Activated CD4-positive, CD25-positive, alpha-beta regulatory T cell treated with anti-CD3 and anti-CD28 coated beads, Interleukin-2, amount 50 U/mL, for 16 hours (primary cell): Measurements from ENCODE around the gene ADIPOQ.
"Not testable (repeated sequence)": the region's sequence is repeated elsewhere in the genome, so short reads cannot be mapped to it uniquely, and the experiment has no call there.

Source experiments
- DNase-seq: peaks from one replicate; pipeline ENCODE4 v3.0.0-alpha.2; 2020; ENCODE audit warnings: low read depth, low spot score

The ADIPOQ gene

DNA sequence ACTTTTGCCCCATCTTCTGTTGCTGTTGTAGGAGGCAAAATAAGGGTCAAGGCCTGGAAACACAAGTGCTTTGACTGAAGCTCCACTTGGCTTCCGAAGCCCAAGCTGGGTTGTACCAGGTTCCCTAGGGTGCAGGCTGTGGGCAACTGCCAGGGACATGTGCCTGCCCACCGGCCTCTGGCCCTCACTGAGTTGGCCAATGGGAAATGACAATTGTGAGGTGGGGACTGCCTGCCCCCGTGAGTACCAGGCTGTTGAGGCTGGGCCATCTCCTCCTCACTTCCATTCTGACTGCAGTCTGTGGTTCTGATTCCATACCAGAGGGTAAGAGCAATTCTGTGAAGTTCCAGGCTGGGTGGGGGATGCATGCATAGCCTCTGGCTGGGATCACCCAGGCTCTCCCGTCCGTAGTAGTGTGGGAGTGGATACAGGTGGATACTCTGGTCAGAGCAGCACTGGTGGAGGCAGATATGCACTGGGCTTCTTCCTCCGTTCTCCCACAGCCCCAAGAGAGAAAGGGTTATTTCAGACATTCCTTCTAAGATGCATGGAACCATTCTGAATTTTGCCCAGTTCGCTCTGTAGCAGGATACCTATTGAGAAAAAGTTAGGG lies at the start of gene ADIPOQ:
ADIPOQ (plus strand) TSS at position 285 of the 613 bp plus-strand sequence. CDS start 10,349 bp downstream, outside the sequence.
- DNase-seq = no peak

DNA sequence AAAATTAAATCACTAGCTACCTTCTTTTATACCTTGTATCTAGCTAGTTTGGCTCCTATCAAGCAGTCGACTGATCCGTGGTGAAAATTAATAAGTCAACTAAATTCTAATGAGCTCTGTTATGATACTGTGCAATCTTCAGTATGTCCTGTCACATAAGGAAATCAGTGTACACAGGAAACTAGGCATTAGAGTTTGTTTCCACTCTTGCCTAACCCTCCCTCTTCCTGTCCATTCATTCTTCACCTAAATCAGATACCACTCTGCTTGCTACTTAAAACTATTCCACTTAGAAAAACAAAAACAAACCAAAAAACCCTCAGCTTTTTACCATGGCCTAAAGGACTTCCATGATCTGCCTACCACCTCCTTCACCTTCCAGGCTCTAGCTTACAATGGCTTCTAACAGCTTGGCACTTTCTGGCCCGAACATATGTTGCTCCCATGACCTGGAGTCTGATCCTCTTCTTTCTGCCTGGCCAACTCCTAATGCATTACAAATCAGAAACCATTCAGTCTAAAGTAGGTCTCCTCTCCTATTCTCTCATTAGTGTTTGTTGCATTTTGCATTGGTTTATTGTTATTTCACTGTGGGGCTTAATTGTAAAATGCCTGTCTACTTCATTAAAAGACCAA lies 44.2 kb upstream of the ADIPOQ start:
- no peak for DNase-seq

DNA sequence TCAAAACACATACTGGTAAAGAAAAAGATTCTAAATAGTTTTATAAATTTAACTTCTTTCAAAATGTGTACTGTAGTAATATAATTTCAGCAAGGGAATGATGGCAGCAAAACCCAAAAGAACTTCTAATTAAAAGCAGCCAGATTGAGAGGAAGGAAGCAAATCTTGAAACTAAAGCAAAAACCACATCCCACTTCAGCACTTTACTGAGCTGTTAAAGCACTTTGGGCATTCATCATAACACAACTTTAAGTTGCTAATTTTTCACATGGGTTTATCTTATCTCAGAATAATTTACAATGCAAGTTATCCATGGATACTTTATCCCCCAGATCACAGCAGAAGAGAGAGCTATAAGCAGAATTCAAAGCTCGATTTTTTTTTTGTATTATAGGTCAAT lies 42.2 kb upstream of the ADIPOQ start:
- no peak for DNase-seq

DNA sequence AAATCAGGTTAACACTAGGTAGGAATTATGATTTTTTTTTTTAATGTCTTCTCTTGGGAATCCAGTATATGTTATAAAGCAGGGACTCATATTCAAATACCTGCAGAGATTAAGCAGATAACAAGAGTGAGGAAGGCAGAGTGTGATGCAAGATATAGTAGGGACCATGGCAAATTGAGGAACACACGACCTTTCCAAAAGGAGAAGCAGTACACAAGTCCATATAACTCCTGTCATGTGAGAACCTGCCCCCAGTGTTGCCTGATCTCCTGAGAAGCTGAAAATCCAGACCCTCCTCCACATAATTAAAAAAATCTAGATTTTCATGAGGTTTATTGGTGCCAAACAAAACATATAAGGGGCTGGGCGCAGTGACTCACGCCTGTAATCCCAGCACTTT lies 39.8 kb upstream of the ADIPOQ start:
- no peak for DNase-seq

DNA sequence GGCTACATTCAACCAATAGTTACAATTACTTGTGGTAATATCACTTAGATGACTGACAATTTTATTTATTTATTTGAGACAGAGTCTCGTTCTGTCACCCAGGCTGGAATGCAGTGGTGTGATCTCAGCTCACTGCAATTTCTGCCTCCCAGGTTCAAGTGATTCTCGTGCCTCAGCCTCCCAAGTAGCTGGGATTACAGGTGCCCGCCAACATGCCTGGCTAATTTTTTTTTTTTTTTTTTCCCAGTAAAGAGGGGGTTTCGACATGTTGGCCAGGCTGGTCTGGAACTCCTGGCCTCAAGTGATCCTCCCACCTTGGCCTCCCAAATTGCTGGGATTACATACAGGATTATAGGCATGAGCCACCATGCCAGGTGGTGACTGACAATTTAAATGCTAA lies 39.1 kb upstream of the ADIPOQ start:
- not testable (repeated sequence) for DNase-seq

DNA sequence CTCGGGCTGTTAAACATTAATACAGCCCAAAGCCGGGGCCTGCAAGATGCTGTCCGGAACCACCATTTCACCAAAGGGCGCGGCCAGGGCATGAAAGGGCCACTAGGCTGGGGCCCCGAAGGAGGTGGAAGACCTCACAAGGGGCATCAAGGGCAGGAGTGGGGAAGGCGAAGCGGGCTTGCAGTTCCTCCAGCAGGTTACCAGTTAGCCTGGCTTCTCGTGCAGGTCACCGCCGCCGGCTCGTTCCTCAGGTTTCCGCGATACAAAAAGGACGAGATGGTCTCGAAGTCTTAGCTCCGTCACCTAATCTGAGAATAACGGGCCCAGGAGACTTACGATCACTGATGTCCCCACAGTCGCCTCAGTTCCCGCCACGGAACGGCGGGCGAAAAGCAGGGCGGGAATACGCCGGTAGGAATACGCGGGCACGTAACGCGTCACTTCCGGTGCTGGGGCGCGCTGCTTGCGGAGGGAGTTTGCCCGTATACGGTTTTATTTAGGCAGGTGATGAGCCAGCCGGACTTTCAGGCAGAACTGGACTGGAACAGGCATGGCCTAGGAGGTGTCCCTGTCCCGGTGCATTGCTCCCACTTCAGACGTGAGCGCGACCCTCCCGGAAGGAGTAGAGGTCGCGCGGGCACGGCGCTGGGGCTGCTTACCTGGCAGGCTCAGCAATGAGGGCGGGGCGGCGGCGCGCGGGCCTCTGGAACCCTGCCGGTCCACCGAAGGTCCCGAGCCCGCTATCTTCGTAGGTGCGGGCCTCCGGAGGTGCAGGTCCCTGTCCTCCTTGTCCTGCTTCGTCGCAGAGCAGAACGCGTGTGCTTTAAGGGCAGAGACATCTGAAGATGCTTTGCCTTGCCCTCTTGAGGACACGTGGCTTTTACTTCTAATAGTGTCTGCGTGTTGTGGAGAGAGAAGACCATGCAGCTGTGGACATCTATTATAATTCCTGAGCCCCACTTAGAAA lies 36.1 kb upstream of the ADIPOQ start, which contains the start of gene RFC4:
RFC4 (minus strand) TSS at position 394 of the 967 bp plus-strand sequence. CDS start 1,769 bp downstream, outside the sequence.
- peak; percentile 76 for DNase-seq

DNA sequence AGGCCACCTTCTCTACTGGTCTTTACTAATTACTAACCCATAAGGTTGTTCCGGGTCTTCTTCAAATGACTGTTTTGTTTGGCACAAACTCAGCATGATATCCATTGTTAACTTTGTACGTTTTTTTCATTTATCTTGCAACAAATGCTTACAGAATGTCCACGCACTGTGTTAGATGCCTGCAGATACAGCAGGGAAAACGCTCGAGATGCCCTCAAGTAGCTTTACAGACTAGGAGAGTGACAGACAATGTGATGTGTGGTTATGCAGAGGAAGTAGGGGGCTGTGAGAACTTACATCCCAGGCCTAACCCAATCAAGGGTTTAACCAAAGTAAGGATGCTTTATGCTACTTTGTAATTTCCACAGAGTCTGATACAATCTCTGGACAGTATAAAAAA lies 35.3 kb upstream of the ADIPOQ start:
- DNase-seq = no peak

DNA sequence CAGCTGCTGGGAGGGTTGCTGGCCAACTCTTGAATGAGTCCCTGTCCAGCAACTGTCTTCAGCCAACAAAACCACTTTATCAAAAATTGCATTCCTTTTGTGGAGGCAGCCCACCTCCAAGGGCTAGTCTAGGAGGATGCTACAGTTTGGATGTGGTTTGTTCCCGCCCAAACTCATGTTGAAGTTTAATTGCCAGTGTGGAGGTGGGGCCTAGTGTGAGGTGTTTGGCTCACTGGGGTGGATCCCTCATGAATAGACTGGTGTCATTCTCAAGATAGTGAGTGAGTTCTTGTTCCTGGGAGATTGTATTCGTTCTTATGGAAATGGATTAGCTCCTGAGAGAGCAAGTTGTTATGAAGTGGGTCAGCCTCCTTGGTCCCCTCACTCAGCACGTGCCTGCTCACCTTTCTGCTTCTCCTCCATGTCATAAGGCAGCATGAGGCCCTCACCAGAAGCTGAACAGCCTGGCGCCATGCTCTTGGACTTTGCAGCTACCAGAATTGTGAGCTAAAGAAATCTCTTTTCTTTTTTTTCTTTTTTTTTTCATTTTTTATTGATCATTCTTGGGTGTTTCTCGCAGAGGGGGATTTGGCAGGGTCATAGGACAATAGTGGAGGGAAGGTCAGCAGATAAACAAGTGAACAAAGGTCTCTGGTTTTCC lies 32.0 kb upstream of the ADIPOQ start:
- DNase-seq = no peak

DNA sequence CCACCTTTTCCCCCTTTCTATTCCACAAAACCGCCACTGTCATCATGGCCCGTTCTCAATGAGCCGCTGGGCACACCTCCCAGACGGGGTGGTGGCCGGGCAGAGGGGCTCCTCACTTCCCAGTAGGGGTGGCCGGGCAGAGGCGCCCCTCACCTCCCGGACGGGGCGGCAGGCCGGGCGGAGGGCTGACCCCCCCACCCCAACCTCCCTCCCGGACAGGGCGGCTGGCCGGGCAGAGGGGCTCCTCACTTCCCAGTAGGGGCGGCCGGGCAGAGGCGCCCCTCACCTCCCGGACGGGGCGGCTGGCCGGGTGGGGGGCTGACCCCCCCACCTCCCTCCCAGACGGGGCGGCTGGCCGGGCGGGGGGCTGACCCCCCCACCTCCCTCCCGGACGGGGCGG lies 31.2 kb upstream of the ADIPOQ start:
- not testable (repeated sequence) for DNase-seq

DNA sequence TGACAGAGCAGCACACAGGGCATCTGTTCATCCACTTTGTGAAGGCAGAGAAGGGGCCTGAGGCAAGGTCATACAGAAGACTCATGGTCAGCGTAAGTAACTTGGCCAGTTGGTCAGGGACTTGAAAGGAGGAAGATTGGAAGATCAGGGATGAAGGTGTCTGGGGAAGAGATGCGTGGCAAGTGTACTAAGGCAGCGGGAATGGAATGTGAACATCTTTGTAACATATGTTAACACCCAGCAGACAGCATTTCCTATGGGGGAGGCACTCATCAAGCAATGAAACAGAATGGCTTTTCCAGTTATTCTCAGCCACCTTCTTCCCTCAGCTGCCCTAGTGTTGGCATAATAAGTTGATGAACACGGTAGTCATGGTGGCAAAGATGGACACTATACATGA lies 28.4 kb upstream of the ADIPOQ start:
- no peak for DNase-seq

DNA sequence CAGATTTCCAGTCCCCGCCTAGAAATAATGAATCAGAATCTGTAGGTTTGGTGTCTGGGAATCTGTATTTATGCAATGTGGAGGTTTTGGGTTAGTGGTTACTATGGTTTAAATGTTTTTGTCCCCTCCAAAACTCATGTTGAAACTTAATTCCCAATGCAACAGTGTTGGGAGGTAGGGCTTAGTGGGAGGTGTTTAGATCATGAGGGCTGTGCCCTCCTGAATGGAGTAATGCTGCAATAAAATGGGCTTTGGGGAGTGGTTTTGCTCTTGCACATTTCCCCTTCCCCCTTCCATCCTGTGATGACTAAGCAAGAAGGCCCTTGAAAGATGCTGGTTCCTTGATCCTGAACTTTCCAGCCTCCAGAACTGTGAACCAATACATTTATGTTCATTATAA lies 27.1 kb upstream of the ADIPOQ start:
- no peak for DNase-seq

DNA sequence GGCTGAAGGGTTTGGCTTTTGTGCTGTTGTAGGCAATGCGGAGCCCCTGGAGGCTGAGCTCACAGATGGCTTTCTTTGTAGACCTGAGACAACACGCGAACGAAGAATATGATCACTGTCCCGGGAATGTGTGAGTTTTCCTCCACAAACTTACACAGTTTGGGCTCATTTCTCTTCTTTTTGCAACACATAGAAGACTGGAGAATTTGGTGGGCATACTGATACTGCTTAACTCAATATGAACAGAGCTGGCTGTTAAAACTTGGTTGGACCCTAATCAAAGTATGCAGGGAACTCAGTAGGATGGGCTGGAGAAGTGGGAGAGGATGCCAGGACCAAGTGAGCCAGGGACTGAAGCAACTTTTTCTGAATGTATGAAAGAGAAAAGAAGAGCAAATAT lies 24.0 kb upstream of the ADIPOQ start:
- no peak for DNase-seq

DNA sequence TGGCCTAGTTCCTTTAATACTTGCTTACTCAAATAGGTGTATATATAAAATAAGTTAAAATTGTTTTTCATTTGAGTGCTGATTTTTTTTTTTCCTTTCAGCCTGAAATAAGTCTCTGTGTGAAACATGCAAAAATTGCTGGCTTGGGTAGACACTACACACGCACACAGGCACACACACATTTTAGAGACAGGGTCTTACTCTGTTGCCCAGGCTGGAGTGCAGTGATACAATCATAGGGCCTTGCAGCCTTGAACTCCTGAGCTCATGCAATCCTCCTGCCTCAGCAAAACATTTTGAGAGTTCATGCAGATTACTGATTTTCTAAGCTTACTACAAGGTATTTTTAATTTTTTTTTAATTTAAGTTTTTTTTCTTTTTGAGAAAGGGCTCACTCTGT lies 23.6 kb upstream of the ADIPOQ start:
- DNase-seq = no peak

DNA sequence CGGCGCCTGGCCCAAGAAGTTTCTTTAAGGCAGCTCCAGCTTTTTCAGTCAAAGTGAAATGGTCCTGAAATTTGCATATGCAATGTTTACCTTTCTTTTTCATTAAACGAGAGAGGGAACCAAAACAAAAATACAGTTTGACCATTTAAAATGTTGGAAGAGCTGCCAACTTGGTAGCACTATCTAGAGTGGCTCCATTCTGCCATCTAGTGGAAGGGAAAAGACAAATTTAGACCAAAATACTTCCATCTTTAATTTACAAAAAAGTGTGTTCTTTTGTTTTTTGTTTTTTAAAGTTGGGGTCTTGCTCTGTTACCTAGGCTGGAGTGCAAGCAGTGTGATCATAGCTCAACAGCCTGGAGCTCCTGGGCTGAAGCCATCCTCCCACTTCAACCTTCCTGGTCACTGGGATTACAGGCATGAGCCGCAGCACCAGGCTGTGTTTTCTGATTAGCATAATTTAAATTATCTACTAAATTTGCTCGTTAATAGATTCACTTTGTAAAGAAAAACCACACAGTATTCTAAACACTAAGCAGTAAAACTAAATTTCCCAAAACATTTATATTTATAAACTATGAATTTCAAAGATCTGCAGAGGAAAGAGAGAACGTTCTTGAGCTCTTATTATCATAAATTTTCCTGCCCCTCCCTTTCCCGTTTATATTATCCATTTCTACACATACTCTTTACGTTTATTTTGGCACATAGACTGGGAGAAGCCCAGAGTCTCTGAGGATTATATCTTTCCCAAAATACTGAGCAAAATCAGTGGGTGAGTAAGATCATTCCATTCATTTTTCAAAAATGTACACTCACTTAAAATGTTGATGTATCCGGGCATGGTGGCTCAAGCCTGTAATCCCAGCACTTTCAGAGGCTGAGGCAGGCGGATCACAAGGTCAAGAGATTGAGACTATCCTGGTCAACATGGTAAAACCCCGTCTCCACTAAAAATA lies 20.8 kb upstream of the ADIPOQ start:
- no peak for DNase-seq

DNA sequence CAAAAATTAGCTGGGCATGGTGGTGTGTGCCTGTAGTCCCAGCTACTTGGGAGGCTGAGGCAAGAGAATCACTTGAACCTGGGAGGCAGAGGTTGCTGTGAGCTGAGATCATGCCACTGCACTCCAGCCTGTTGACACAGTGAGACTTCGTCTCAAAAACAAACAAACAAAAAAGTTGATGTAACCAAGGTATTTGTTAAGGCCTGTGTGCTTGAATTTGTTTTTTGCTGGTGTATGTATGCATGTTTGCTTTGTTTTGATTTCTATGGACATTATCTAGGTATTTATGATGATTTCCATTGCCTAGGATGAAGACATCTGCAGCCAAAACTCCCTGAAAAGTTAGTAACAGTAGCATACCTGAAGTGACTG lies 20.1 kb upstream of the ADIPOQ start:
- not testable (repeated sequence) for DNase-seq

DNA sequence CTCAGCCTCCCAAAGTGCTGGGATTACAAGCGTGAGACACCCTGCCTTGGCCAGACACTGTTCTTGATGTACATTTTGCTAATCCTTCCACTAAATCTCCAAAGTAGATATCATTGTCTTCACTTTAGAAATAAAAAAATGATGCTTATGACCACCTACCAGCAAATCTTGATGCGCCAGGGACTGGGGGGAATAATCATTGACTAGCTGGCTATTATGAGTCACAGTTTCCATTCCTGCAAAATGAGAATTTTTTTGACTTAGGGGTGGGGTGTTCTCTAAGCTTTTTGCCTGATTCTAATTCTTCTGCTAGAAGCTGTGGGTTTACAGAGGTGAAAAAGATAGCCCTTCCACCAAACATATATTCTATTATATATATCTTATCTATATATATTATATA lies 19.1 kb upstream of the ADIPOQ start:
- DNase-seq = no peak

DNA sequence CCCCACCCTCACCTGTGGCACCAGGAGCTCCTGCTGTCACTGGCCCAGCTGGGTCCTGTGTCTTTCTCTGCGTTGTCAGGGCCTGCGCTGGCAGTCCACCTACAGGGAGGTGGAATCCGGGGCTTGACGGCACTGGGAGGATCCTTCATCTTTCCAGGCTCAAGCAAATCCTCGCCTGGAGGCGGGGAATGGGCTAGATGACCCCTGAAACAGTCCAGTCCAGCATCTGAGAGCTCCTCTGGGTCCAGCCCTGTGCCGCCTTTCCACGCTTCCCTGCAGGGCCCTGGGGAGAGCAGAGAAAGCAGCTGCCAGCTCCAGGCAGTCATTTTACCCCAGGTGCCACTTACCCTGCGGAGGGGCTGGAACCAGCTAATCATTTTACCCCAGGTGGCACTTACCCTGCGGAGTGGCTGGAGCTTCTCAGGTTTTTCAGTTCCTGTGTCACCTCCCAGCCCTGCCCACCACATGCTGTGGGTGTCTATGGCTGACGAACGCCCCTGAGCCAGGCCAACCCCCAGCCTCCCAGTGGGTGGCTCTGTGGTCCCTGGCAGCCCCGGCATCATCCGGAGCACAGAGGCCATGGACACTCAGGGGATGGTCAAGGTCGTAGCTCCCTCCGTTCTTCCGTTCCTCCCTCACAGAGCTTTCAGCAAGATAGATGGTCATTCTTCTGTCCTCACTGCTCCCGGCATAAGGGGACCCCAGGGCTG lies 17.9 kb upstream of the ADIPOQ start:
- no peak for DNase-seq

DNA sequence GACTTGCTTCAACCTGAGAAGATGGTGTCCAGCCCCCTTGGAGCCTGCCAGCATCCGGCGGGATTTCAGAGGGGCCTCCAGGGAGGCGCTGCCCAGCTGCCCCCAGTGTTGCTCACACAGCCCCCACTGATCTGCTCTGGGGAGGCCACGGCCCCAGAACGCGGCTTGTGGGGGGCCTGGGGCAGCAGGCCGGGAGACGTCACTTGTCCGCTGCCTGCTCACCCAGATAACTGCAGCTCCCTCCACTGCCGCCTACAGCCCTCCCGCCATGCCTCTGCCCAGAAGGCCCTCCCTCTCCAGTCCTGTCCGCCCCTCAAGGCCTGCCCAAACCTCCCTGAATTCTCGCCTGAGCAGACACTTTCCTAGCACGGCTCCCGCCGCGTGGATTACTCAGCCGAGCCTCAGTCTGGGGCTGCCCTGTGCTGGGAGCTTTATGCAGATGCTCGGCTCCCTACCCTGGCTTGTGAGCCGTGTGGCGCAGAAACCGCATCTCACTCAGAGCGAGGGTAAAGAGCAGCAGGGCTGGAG lies 17.2 kb upstream of the ADIPOQ start:
- no peak for DNase-seq

DNA sequence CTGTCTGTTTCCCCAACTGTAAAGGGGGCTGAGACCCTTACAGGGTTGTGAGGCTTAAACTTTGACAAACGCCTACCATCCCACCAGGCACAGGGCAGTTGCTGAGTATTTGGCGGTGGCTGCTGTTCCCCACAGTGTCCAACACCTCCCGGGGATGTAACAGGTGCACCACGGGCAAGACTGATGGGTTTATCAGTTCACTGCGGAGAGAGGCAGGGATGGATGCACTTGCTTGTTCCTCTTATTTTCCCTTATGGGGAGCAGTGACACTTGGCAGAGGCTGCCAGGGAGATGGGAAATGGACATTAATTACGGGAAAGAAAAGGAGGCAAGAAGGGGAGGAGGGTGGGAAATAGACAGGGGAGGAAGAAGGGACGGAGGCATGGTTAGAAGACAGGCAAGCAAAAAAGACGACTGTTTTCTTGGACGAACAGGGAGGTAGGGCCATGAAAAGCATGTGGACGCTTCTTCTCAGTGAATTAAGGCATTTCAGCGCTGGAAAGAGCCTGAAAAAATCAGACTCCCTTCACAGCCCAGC lies 16.6 kb upstream of the ADIPOQ start:
- no peak for DNase-seq
